H1 (cell line): ENCODE results near the gene ZPR1. TPM values are rescaled to one million over a fixed set of nuclear protein-coding genes. Genes with fewer than 3 reads are reported as not detected.

Source experiments
- ASH2L ChIP-seq: fragments of 200-600, 300-600 bp; sonication (generic); IDR thresholded peaks from one replicate; pipeline ENCODE4 v1.7.1; 2017; ENCODE audit warnings: low read length
- CEBPB ChIP-seq: IDR thresholded peaks from 2 replicates; pipeline ENCODE4 v1.6.1; 2012; ENCODE audit warnings: low read depth, low read length
- EP300 ChIP-seq, 2 experiments: IDR thresholded peaks; 1 replicate in 1 of 2; 2 replicates in 1 of 2; pipeline ENCODE4 v1.6.1; 2011 to 2012; ENCODE audit warnings: low read depth in 2 of 2, low read length in 2 of 2, mild to moderate bottlenecking in 2 of 2, borderline replicate concordance in 1 of 2, inconsistent platforms in 1 of 2, moderate library complexity in 1 of 2
- SAP30 ChIP-seq: fragments of 300-600 bp; sonication (generic); IDR thresholded peaks from 2 replicates; pipeline ENCODE4 v1.7.1; 2012; ENCODE audit warnings: low read length, moderate library complexity, mild to moderate bottlenecking, inconsistent platforms; ENCODE audit not compliant: insufficient read depth, insufficient replicate concordance
- SP4 ChIP-seq: IDR thresholded peaks from 2 replicates; pipeline ENCODE4 v1.6.1; 2012; ENCODE audit warnings: low read length, inconsistent platforms
- TBP ChIP-seq: IDR thresholded peaks from 2 replicates; pipeline ENCODE4 v1.6.1; 2011; ENCODE audit warnings: low read depth, low read length, improper control_type of control experiment
- polyA plus RNA-seq, 7 experiments: library from polyadenylated mRNA; depleted of rRNA in 3 of 7; stranded (reverse) in 5 of 7; unstranded in 2 of 7; fragments of >200 nt in 5 of 7; fragments of 200-250 nt in 2 of 7; gene quantifications; 1 replicate in 5 of 7; 2 replicates in 1 of 7; 4 replicates in 1 of 7; pipeline versions ENCODE4 v1.2.1 to v1.2.3, GENCODE V29; 2011 to 2013; ENCODE audit warnings: missing spikeins in 2 of 7, mixed read lengths in 2 of 7
- total RNA-seq: library from RNA; stranded (reverse); fragmentation: NEBNext Ultra II Directional; extraction: Animal tissue kit (Norgen Biotek cat#: 25700); gene quantifications from 2 replicates; pipeline ENCODE4 v1.2.1, GENCODE V29; 2021

ZPR1 gene
- total and polyA plus RNA-seq, 2 of the 8 experiments (the other 6 are each of a cell fraction or from before 2014, with no cell fraction given), result 36.7 to 70.5 TPM

GRCh38 chr11:116811194-116811593, 23.4 kb upstream of the ZPR1 start (continued):
- TF ChIP-seq SAP30, result no peak
- TF ChIP-seq SP4, result no peak
- TF ChIP-seq ASH2L, result no peak
- no peak for TF ChIP-seq TBP
- TF ChIP-seq CEBPB, result no peak
- TF ChIP-seq EP300 (IDR thresholded peaks at IDR 0.05; ENCODE audit: borderline replicate concordance in 1 of 2, low read depth in 2 of 2, low read length in 2 of 2), result no peak
